HG02870 (cell line): ENCODE data around the gene THY1.
"Not testable (repeated sequence)": the region's sequence is repeated elsewhere in the genome, so short reads cannot be mapped to it uniquely, and the experiment has no call there.

Experiments
- ATAC-seq: cut with Tn5 transposase; IDR thresholded peaks from one replicate; pipeline ENCODE4 v1.9.1; 2021; ENCODE audit warnings: mild to moderate bottlenecking, moderate library complexity; ENCODE audit not compliant: unreplicated experiment

THY1 gene

GRCh38 chr11:119446434-119446833 is 23.5 kb upstream of the THY1 start:
- no peak for ATAC-seq

GRCh38 chr11:119445850-119446249 is 22.9 kb upstream of the THY1 start:
- ATAC-seq, result no peak

GRCh38 chr11:119445379-119445778 is 22.4 kb upstream of the THY1 start:
- ATAC-seq, result no peak

- no peak for ATAC-seq
These were observed 18.9 kb upstream of the THY1 start for GRCh38 chr11:119441898-119442243.

- ATAC-seq, result no peak
These were observed 15.6 kb upstream of the THY1 start for GRCh38 chr11:119438599-119438998.

- ATAC-seq, result not testable (repeated sequence)
These were observed 14.5 kb upstream of the THY1 start for GRCh38 chr11:119437521-119437920.

GRCh38 chr11:119436711-119437110 is 13.7 kb upstream of the THY1 start:
- no peak for ATAC-seq

- no peak for ATAC-seq
These were observed 13.1 kb upstream of the THY1 start for GRCh38 chr11:119436093-119436492.

GRCh38 chr11:119434591-119435330 is 11.8 kb upstream of the THY1 start:
- no peak for ATAC-seq

- ATAC-seq, result no peak
These were observed 10.4 kb upstream of the THY1 start for GRCh38 chr11:119433358-119433725.

GRCh38 chr11:119432484-119433357 is 9.7 kb upstream of the THY1 start:
- no peak for ATAC-seq

GRCh38 chr11:119431523-119431922 is 8.6 kb upstream of the THY1 start:
- ATAC-seq, result no peak

- ATAC-seq, result no peak
These were observed 4.3 kb upstream of the THY1 start for GRCh38 chr11:119427279-119427678.

- ATAC-seq, result no peak
These were observed 3.2 kb upstream of the THY1 start for GRCh38 chr11:119426142-119426541.

- no peak for ATAC-seq
These were observed 1.8 kb upstream of the THY1 start for GRCh38 chr11:119424775-119425174.

GRCh38 chr11:119424276-119424675 is 1.3 kb upstream of the THY1 start:
- no peak for ATAC-seq

GRCh38 chr11:119423509-119424254 is 710 bp upstream of the THY1 start:
- no peak for ATAC-seq

GRCh38 chr11:119421941-119422808 is 797 bp downstream of the THY1 start:
- no peak for ATAC-seq

GRCh38 chr11:119421351-119421750 is 1.6 kb downstream of the THY1 start:
- no peak for ATAC-seq

GRCh38 chr11:119420631-119421030 is 2.3 kb downstream of the THY1 start:
- ATAC-seq, result no peak
